Neural progenitor cell (in vitro differentiated cells): Measurements from ENCODE around the gene PPHLN1. TPM values are rescaled to one million over a fixed set of nuclear protein-coding genes. Genes with fewer than 3 reads are reported as not detected.

Experiments used
- DNase-seq: peaks from one replicate; pipeline ENCODE4 v3.0.0-alpha.2; 2016; ENCODE audit warnings: low spot score
- H2AFZ ChIP-seq: fragments of 200-600 bp; sonication (generic); replicated peaks from 2 replicates; pipeline ENCODE4 v1.6.1; 2016; ENCODE audit warnings: antibody characterized with exemption
- H3F3A ChIP-seq: fragments of 200-600 bp; sonication (generic); 2 replicates; pipeline ENCODE4 v1.6.1; 2016; ENCODE audit warnings: antibody characterized with exemption, low read depth
- H3K27ac ChIP-seq: fragments of 200-600 bp; sonication (generic); 2 replicates; pipeline ENCODE4 v1.5.1; 2016; ENCODE audit warnings: mild to moderate bottlenecking
- H3K27me3 ChIP-seq: fragments of 200-600 bp; sonication (generic); 2 replicates; pipeline ENCODE4 v1.6.1; 2016; ENCODE audit warnings: mild to moderate bottlenecking, moderate library complexity
- H3K36me3 ChIP-seq: fragments of 200-600 bp; sonication (generic); 2 replicates; pipeline ENCODE4 v1.5.1; 2016
- H3K4me1 ChIP-seq: fragments of 200-600 bp; sonication (generic); 2 replicates; pipeline ENCODE4 v1.6.1; 2016; ENCODE audit warnings: mixed run types
- H3K4me2 ChIP-seq: fragments of 200-600 bp; sonication (generic); 2 replicates; pipeline ENCODE4 v1.6.1; 2016
- H3K4me3 ChIP-seq: fragments of 200-600 bp; sonication (generic); 2 replicates; pipeline ENCODE4 v1.5.1; 2016
- H3K79me2 ChIP-seq: fragments of 200-600 bp; sonication (generic); 2 replicates; pipeline ENCODE4 v1.6.1; 2016; ENCODE audit warnings: low read depth
- H3K9ac ChIP-seq: fragments of 200-600 bp; sonication (generic); 2 replicates; pipeline ENCODE4 v1.6.1; 2016
- H3K9me3 ChIP-seq: fragments of 200-600 bp; sonication (generic); 2 replicates; pipeline ENCODE4 v1.5.1; 2016; ENCODE audit warnings: low read depth
- H4K20me1 ChIP-seq: fragments of 200-600 bp; sonication (generic); 2 replicates; pipeline ENCODE4 v1.6.1; 2016; ENCODE audit warnings: low read depth
- H3K27ac Mint-ChIP-seq: 3 replicates; pipeline ENCODE4 v1.8.0; 2021; ENCODE audit warnings: mixed read lengths
- H3K27me3 Mint-ChIP-seq: 2 replicates; pipeline ENCODE4 v1.8.0; 2022; ENCODE audit warnings: low read depth, mild to moderate bottlenecking, inconsistent platforms, moderate library complexity, mixed read lengths; ENCODE audit not compliant: insufficient read depth
- H3K36me3 Mint-ChIP-seq: 3 replicates; pipeline ENCODE4 v1.8.0; 2021; ENCODE audit warnings: mixed read lengths
- H3K4me1 Mint-ChIP-seq: 3 replicates; pipeline ENCODE4 v1.8.0; 2021; ENCODE audit warnings: mixed read lengths
- H3K4me3 Mint-ChIP-seq: 3 replicates; pipeline ENCODE4 v1.8.0; 2021; ENCODE audit warnings: mild to moderate bottlenecking, moderate library complexity, mixed read lengths
- H3K9me3 Mint-ChIP-seq: 3 replicates; pipeline ENCODE4 v1.8.0; 2020; ENCODE audit warnings: mixed read lengths
- CTCF ChIP-seq: fragments of 200-600 bp; sonication (generic); IDR thresholded peaks from 2 replicates; pipeline ENCODE4 v1.5.1; 2017; ENCODE audit warnings: antibody characterized with exemption, mild to moderate bottlenecking
- EZH2 ChIP-seq: fragments of 200-600 bp; sonication (generic); IDR thresholded peaks from 2 replicates; pipeline ENCODE4 v1.6.1; 2017; ENCODE audit warnings: antibody characterized with exemption, mild to moderate bottlenecking, moderate library complexity
- EZH2phosphoT487 ChIP-seq: fragments of 200-600 bp; sonication (generic); IDR thresholded peaks from 2 replicates; pipeline ENCODE4 v1.6.1; 2017; ENCODE audit warnings: antibody characterized with exemption
- total RNA-seq: library from RNA; depleted of rRNA; stranded (reverse); fragments of >200 nt; gene quantifications from 2 replicates; pipeline ENCODE4 v1.2.3, GENCODE V29; 2015; ENCODE audit warnings: low replicate concordance

PPHLN1 gene
- total RNA-seq, 1 donor from 2014 or later = 95.5 TPM

- Histone ChIP-seq H2AFZ (no peak overlapping the region), H3K79me2 (peaks cover 15% of the 10 kb centered on the region), H3K9ac (no peak overlapping the region), H3K4me1 (no peaks in the 10 kb centered on the region), H4K20me1 (peaks cover 4% of the 10 kb centered on the region), H3K9me3 (no peaks in the 10 kb centered on the region), H3K36me3 (no peaks in the 10 kb centered on the region), H3K4me3 (no peak overlapping the region), H3K27me3 (no peaks in the 10 kb centered on the region), H3K27ac (no peak overlapping the region), H3K4me2 (no peak overlapping the region), H3F3A (no peaks in the 10 kb centered on the region)
- Mint-ChIP-seq H3K4me3 (no peak overlapping the region), H3K27ac (no peak overlapping the region), H3K36me3 (peaks cover 7% of the 10 kb centered on the region), H3K9me3 (no peaks in the 10 kb centered on the region), H3K27me3 (no peaks in the 10 kb centered on the region), H3K4me1 (peaks cover 3% of the 10 kb centered on the region)
- DNase-seq = no peak
- TF ChIP-seq EZH2 = no peak
- no peak for TF ChIP-seq EZH2phosphoT487
- TF ChIP-seq CTCF = no peak
These were observed 44.0 kb downstream of the PPHLN1 start for GRCh38 chr12:42370013-42370412.

GRCh38 chr12:42372154-42372791 lies 46.3 kb downstream of the PPHLN1 start:
- H2AFZ ChIP-seq = no peak overlapping the region
- no peaks in the 10 kb centered on the region for H3K27me3 Mint-ChIP-seq
- H3K27ac ChIP-seq = no peak overlapping the region
- no peak overlapping the region for H3K27ac Mint-ChIP-seq
- H3K27me3 ChIP-seq = no peaks in the 10 kb centered on the region
- H3K4me1 ChIP-seq = no peaks in the 10 kb centered on the region
- H3F3A ChIP-seq = no peaks in the 10 kb centered on the region
- H3K4me3 Mint-ChIP-seq = no peak overlapping the region
- no peaks in the 10 kb centered on the region for H3K9me3 Mint-ChIP-seq
- H3K9ac ChIP-seq = no peak overlapping the region
- peak; percentile 73 for DNase-seq
- H3K4me1 Mint-ChIP-seq = peaks cover 3% of the 10 kb centered on the region
- H3K9me3 ChIP-seq = no peaks in the 10 kb centered on the region
- H3K36me3 Mint-ChIP-seq = peaks cover 9% of the 10 kb centered on the region
- no peak overlapping the region for H3K4me2 ChIP-seq
- TF ChIP-seq EZH2 (no peak), CTCF (peak; percentile 86)
- peaks cover 4% of the 10 kb centered on the region for H4K20me1 ChIP-seq
- peaks cover 15% of the 10 kb centered on the region for H3K79me2 ChIP-seq
- H3K36me3 ChIP-seq = peaks cover 7% of the 10 kb centered on the region
- H3K4me3 ChIP-seq = no peak overlapping the region

- Histone ChIP-seq H3K27ac (no peak overlapping the region), H3K9me3 (no peaks in the 10 kb centered on the region), H3K4me1 (no peaks in the 10 kb centered on the region), H3K9ac (no peak overlapping the region), H3K27me3 (no peaks in the 10 kb centered on the region), H2AFZ (no peak overlapping the region), H4K20me1 (peaks cover 4% of the 10 kb centered on the region), H3F3A (no peaks in the 10 kb centered on the region), H3K79me2 (peaks cover 15% of the 10 kb centered on the region), H3K4me3 (no peak overlapping the region), H3K4me2 (no peak overlapping the region), H3K36me3 (peaks cover 7% of the 10 kb centered on the region)
- Mint-ChIP-seq H3K9me3 (no peaks in the 10 kb centered on the region), H3K27me3 (no peaks in the 10 kb centered on the region), H3K27ac (no peak overlapping the region), H3K4me3 (no peak overlapping the region), H3K36me3 (peaks cover 12% of the 10 kb centered on the region), H3K4me1 (peaks cover 3% of the 10 kb centered on the region)
- no peak for DNase-seq
- no peak for TF ChIP-seq CTCF
- no peak for TF ChIP-seq EZH2phosphoT487
- no peak for TF ChIP-seq EZH2
These were observed 47.7 kb downstream of the PPHLN1 start for GRCh38 chr12:42373669-42374068.
